HL-60/S4 treated with retinoic acid at 250 ng/mL for 4 days and 3 days (cell line): ENCODE results near the gene COL5A2.

Experiments
- in situ Hi-C: fragments of 300-500 bp; cut with MboI; formaldehyde crosslinking; loops from 2 replicates; pipeline ENCODE4 v1.7.0; 2022; ENCODE audit warnings: low sequenced_read_pairs

COL5A2 gene

GRCh38 chr2:189013031-189013430 is 166.5 kb downstream of the COL5A2 start:
- in situ Hi-C loops, result no loop called here

DNA sequence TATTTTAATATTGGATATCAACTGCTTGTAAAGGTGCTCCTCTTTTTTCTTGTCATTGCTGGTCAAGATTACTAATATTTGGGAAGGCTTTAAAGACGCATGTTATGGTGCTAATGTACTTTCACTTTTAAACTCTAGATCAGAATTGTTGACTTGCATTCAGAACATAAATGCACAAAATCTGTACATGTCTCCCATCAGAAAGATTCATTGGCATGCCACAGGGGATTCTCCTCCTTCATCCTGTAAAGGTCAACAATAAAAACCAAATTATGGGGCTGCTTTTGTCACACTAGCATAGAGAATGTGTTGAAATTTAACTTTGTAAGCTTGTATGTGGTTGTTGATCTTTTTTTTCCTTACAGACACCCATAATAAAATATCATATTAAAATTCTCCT is 167.2 kb downstream of the COL5A2 start:
- in situ Hi-C loops, result no loop called here

GRCh38 chr2:189010536-189010935 is 169.0 kb downstream of the COL5A2 start:
- in situ Hi-C loops, result no loop called here

DNA sequence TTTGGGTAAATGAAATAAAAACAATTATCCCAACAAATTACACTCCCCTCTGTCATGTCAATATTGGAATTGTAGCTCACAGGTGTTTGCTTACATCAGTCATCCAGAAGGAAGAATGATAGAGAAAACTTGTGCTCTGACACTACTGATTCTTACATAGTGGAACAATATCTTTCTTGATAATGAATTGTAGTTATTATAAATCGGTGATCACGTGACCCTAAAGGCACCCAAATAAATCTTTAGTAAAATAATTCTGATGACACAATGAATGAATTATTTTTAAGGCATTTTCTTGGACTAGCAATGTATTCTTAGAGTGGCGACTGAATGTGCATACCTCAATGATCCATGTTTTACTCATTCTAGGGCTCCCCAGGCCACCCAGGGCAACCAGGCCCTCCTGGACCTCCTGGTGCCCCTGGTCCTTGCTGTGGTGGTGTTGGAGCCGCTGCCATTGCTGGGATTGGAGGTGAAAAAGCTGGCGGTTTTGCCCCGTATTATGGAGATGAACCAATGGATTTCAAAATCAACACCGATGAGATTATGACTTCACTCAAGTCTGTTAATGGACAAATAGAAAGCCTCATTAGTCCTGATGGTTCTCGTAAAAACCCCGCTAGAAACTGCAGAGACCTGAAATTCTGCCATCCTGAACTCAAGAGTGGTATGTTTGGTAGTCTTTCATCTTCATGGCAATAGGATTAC is 170.9 kb downstream of the COL5A2 start:
- in situ Hi-C loops, result no loop called here

- in situ Hi-C loops, result no loop called here
Observed at GRCh38 chr2:189002079-189002478, 177.5 kb downstream of the COL5A2 start.

- in situ Hi-C loops, result no loop called here
Observed at GRCh38 chr2:189000221-189000620, 179.3 kb downstream of the COL5A2 start.

- in situ Hi-C loops, result no loop called here
Observed at GRCh38 chr2:188997263-188997662, 182.3 kb downstream of the COL5A2 start.

- in situ Hi-C loops, result no loop called here
Observed at GRCh38 chr2:188993247-188993646, 186.3 kb downstream of the COL5A2 start.

- in situ Hi-C loops, result no loop called here
Observed at GRCh38 chr2:188986839-188987238, 192.7 kb downstream of the COL5A2 start.

GRCh38 chr2:188984680-188985079 is 194.9 kb downstream of the COL5A2 start:
- in situ Hi-C loops, result no loop called here

DNA sequence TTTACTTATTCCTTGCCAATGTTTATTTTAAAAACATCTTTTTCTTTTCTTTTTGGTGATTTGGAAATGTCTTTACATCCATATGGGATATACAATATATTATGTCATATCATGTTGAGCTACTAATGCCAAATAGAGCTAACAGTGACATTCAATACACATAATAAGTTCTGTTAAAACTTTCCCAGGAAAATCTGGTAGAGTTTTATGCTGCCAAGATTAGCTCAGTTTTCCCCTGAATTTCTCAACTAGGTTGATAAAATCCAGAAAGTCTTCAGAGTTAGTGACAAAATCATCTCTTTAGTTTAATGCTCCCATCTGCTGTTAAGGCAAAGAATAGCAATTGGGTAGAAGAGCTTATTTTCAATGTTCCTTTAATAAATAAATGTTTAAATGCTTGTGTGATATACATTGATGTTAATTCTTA is 195.5 kb downstream of the COL5A2 start:
- in situ Hi-C loops, result no loop called here

DNA sequence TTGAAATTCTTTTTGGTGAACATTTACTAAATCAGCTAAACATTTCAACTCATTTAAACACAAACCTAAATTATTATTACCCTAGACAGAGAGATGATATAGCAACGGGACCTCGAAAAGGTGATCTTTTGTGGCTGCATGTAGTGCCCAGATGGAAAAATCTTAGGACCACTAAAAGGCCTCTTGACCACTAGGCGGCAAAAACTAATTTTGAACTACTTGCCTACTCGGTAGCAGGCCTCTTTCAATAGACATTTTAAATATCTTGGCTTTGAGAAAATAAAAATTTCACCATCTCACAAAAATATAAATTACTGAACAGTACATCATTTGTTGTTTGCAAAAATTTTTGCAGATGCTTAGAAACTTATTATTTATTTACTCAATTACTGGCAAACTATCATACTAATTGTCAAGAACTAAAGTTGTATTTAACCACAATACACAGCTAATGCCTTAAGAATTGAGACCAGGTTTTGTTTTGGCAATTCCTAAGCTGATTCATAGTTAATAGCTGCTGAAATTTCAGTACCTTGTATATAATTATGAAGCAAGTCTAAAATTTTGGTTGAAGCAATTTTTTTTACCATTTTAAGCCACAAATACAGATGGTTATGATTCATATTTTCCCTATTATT is 196.0 kb downstream of the COL5A2 start:
- in situ Hi-C loops, result no loop called here
